HTERT RPE-1 (cell line): ENCODE data around the gene GLIS1.

Experiments used
- in situ Hi-C: fragments of 300-500 bp; cut with MboI; formaldehyde crosslinking; loops from 4 replicates; pipeline ENCODE4 v1.14.3; 2020; ENCODE audit warnings: low sequenced_read_pairs

GLIS1 gene

GRCh38 chr1:53640701-53641075 is 98.3 kb downstream of the GLIS1 start:
- in situ Hi-C loops, result no loop called here

- in situ Hi-C loops, result no loop called here
These were observed 98.8 kb downstream of the GLIS1 start for GRCh38 chr1:53639996-53640700.

- in situ Hi-C loops, result no loop called here
These were observed 99.7 kb downstream of the GLIS1 start for GRCh38 chr1:53639251-53639763.

GRCh38 chr1:53638360-53639035 is 100.5 kb downstream of the GLIS1 start:
- in situ Hi-C loops, result no loop called here

GRCh38 chr1:53637511-53638359 is 101.2 kb downstream of the GLIS1 start:
- in situ Hi-C loops, result no loop called here

GRCh38 chr1:53636621-53637171 is 102.3 kb downstream of the GLIS1 start:
- in situ Hi-C loops, result no loop called here

GRCh38 chr1:53634571-53634979 is 104.4 kb downstream of the GLIS1 start:
- in situ Hi-C loops, result no loop called here

- in situ Hi-C loops, result no loop called here
These were observed 105.8 kb downstream of the GLIS1 start for GRCh38 chr1:53633073-53633704.

GRCh38 chr1:53631622-53632310 is 107.2 kb downstream of the GLIS1 start:
- in situ Hi-C loops, result no loop called here

GRCh38 chr1:53629101-53629691 is 109.8 kb downstream of the GLIS1 start:
- in situ Hi-C loops, result no loop called here

- in situ Hi-C loops, result no loop called here
These were observed 110.5 kb downstream of the GLIS1 start for GRCh38 chr1:53628286-53628955.

GRCh38 chr1:53627666-53628065 is 111.3 kb downstream of the GLIS1 start:
- in situ Hi-C loops, result no loop called here

- in situ Hi-C loops, result no loop called here
These were observed 111.9 kb downstream of the GLIS1 start for GRCh38 chr1:53627031-53627430.

GRCh38 chr1:53626616-53627015 is 112.3 kb downstream of the GLIS1 start:
- in situ Hi-C loops, result no loop called here

GRCh38 chr1:53625766-53626520 is 113.0 kb downstream of the GLIS1 start:
- in situ Hi-C loops, result no loop called here

- in situ Hi-C loops, result no loop called here
These were observed 113.9 kb downstream of the GLIS1 start for GRCh38 chr1:53625049-53625448.

- in situ Hi-C loops, result no loop called here
These were observed 116.4 kb downstream of the GLIS1 start for GRCh38 chr1:53622531-53622930.

GRCh38 chr1:53621144-53621543 is 117.8 kb downstream of the GLIS1 start:
- in situ Hi-C loops, result no loop called here
